GM19324 (cell line): Measurements from ENCODE around the gene ADRB1.

Source experiments
- ATAC-seq: cut with Tn5 transposase; IDR thresholded peaks from one replicate; pipeline ENCODE4 v1.9.1; 2021; ENCODE audit warnings: mild to moderate bottlenecking, moderate library complexity; ENCODE audit not compliant: unreplicated experiment, low FRiP score

ADRB1 gene

DNA sequence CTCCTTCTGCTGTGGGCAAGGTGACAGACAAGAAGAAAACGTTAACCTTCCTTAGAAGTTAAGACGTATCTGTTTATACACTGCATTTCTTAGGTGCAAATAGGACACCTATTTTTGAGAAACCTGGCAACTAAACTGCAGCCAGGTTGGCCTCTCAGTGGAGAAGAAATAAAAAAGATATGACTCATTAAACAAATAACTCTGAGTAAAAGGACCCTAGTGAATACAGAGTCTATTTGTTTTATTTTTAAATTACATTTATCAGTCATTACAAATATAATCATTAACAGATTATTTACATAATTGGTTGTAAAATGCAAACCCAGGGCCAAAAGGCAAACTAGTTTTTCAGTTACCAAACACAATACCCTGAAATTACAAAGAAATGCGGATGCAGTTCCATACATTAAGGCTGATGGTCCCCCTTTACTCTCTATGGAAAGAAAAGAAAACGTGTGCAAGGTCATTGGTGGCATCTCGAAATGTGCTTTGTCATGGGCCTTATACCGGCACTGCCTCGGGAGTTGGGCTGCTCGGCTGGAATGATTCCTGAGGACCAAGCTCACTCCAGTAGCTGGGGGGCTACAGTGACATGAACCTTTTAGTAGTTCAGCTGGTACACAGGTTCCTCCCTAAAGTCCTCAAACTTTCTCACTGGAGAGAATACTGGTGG lies 38.4 kb downstream of the ADRB1 start:
- ATAC-seq = no peak

DNA sequence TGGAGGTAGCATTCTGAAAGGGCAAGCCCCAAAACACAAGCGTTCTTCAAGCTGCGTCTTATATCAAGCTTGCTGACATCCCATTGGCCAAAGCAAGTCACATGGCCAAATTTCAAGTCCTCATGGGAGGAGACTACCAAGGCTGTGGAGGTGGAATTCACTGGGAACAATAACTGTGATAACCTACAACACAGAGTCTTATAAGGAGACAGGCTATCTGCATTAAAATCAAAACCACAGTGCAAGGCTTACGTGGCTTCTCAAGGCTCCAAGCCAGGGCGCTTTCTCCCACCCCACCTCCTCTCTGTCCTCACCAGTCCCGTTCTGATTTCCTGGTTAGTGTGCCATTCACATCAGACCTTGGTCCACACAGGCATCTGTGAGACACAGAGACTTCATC lies 39.4 kb downstream of the ADRB1 start:
- no peak for ATAC-seq

DNA sequence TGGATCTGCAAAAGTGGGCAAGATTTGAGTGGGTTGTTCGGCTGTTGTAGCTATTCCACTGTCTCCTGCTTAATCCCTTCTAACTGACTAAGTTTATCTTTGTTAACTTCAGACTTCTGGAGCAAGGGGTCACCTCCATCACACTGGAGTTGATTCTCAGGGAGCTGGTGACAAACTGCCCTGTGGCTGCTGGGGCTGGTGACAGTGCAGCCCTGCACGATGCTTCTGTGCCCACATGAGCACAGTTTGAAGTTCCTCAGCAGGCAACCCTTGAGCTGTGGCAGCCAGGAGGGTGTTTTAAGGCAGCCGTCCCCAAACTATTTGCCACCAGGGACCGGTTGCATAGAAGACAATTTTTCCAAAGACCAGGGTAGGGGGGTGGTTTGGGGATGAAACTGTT lies 40.5 kb downstream of the ADRB1 start:
- no peak for ATAC-seq

DNA sequence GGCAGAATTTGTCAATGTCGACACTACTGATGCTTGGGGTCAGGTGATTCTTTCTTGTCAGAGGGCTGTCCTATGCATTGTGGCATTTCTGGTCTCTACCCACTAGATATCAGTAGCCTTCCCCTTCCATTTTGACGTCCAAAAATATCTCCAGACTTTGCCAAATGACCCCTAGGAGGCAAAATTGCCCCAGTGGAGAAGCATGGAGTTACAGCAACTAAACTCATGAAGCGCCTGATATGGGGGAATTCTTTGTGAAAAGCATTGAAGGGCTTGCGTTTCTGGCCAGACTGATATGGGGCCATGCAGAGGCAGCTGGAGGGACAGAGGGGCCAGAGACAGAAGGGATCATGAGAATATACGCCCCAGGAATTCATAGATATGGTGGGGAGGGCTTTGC lies 43.6 kb downstream of the ADRB1 start:
- ATAC-seq = no peak

GRCh38 chr10:114087655-114088054 lies 44.0 kb downstream of the ADRB1 start:
- ATAC-seq = no peak

DNA sequence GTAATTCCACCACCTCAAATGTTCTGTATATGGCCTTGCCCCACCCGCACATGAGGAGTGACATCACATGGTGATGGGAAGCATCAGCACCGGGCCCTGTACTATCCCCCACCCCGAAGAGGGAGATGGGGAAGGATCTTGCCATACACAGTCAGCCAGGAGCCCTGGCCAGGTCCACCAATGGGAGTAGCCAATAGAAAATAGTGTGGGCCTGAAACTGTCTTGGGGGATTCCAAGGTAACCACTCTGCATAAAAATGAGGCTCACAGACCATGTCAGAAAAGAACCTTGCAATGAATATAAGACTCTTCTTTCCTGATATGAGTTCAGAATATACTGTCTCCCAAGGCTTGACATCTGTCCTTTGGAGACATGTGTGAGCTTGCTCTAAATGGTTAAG lies 51.1 kb downstream of the ADRB1 start:
- ATAC-seq = no peak

GRCh38 chr10:114095559-114096337 lies 52.1 kb downstream of the ADRB1 start:
- no peak for ATAC-seq
